Activated T-cell treated with anti-CD3 and anti-CD28 coated beads for 48 hours (primary cell): ENCODE data around the gene KCNJ6.
"Not testable (repeated sequence)": the region's sequence is repeated elsewhere in the genome, so short reads cannot be mapped to it uniquely, and the experiment has no call there.

Experiments
- DNase-seq: peaks from one replicate; pipeline ENCODE4 v3.0.0-alpha.2; 2020; ENCODE audit warnings: low read depth

The KCNJ6 gene

GRCh38 chr21:37732927-37733326 is 183.3 kb downstream of the KCNJ6 start:
- no peak for DNase-seq

GRCh38 chr21:37724201-37724600 is 192.1 kb downstream of the KCNJ6 start:
- DNase-seq: no peak

- DNase-seq: no peak
These were observed 198.7 kb downstream of the KCNJ6 start for GRCh38 chr21:37717534-37717933.

- DNase-seq: not testable (repeated sequence)
These were observed 203.7 kb downstream of the KCNJ6 start for GRCh38 chr21:37712569-37712934.

DNA sequence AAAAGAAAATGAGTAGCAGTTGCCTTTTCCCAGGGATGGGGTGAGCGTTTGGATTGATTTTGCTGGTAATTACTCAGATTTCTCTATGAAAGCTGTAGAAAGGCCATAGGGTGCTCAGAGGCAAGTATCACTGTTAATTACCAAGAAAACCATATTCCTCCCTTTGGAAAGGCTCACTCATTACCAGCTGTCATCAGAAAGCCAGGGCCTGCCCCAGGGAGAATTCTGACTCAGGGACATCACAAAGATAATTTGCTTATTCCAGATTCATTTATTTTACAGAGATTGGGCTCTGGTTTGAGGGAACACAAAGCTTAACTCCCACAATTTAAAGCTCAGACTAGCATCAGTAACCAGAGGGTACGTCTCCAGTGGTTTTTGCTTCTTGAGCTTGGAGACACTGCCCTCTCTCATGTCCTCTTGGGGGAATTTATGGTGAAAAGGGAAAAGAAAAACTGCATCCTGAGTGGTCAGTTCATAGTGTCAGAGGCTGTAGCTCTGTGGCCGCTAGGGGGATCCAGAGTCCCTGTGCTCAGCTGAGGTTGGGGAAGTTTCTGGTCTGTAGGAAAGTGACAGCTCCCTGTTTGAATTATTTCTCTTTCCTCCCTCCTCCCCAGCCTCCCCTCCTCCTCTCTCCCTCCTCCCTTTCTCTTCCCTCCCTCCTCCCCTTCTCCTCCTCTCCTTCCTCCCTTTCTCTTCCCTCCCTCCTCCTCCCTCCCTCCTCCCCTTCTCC is 204.3 kb downstream of the KCNJ6 start:
- DNase-seq: peak; percentile 23

GRCh38 chr21:37711286-37711829 is 204.9 kb downstream of the KCNJ6 start:
- no peak for DNase-seq

- no peak for DNase-seq
These were observed 205.5 kb downstream of the KCNJ6 start for GRCh38 chr21:37710546-37711285.

GRCh38 chr21:37704751-37705150 is 211.5 kb downstream of the KCNJ6 start:
- no peak for DNase-seq

- DNase-seq: no peak
These were observed 214.0 kb downstream of the KCNJ6 start for GRCh38 chr21:37702241-37702640.

DNA sequence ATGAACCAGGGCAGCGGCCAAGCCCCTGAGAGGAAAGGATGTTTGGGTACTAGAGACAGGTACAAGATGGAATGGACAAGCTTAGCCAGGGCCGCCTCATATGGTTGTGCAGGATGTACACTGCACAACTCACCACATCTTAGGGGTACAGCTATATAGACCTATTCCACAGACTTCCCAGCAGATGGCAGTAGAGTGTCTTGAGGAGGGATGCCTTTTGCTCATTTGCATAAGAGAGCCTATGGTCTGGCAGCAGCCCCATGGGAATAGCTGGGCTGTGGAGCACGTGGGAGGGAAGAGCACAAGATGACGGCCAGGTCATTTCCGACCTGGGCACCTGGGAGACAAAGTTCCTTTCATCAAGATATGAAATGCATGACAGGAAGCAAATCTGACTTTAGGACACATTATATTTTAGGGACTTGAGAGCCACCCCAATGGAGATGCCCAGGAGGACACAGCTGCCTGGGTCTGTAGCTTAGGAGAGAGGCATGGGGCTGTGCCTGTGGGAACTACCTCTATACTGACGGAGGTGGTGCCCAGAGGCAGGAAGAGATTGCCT is 215.5 kb downstream of the KCNJ6 start:
- no peak for DNase-seq

DNA sequence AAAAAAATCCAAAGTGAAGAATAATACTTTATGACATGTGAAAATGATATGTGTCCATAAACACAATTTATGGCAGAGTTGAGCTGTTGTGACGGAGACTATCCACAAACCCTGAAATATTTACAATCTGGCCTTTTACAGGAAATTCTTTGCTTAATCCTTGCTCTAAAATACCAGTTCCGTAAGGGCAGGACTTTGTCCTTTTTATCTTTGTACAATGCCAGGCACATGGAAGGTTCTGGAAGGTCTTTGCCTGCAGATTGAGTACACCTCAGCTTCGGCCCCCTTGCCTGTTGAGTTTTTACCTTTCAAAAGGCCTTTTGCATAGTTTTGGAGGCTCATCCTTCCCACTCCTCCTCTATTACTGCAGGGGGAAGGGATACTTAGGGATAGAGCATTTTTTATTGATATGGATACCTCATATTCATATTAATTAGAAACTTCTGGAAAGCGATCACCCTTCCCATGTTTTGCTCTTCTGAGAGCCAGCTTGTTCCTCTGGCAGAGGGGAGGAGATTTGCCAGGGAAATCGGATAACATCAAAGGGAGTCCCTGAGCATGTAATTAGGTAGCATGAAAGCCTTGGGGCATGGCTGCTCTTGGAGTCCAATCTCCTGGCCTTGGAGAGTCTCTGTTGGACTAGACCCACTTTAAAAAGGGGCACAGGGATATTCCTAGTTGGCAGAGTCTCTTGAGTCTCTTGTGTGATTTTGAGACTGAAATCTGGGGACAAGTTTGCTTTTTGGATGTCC is 217.1 kb downstream of the KCNJ6 start:
- DNase-seq: no peak

DNA sequence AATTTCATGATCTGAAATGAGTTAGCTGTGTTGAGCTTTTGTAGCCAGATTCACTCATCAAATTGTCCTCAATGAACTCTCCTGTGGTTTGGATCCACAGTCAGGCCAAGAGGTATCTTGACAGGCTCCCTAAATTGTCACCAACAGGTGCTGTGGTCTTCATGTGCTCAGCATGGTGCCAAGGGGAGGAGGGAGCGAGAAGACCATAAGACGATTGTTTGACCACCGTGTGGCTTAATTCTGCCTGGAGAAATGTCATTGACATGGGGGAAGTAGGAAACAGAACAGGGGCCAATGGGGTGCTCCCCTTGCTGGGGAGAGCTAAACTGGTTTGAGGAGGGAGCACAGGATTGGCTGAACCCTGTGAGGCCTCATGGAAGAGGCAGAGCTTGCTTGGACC is 219.3 kb downstream of the KCNJ6 start:
- DNase-seq: no peak

DNA sequence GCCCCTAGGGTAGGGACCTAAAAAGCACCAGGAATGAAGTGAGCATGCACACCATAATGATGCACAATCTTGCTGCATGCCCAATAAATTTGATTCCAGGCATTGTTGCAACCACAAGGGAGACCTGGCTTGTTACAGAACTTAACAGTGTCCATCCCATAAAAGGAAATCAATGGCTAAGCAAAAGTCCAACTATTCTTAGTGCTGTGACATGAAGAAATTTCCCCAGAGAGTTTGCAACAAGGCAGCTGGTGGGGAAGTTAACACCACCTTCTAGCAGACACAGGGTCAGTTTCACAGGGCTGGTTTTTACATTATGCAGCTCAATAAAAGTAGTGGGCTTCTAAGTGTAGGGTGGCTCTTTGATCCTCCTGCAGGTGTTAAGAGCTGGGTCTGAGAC is 221.1 kb downstream of the KCNJ6 start:
- DNase-seq: no peak

DNA sequence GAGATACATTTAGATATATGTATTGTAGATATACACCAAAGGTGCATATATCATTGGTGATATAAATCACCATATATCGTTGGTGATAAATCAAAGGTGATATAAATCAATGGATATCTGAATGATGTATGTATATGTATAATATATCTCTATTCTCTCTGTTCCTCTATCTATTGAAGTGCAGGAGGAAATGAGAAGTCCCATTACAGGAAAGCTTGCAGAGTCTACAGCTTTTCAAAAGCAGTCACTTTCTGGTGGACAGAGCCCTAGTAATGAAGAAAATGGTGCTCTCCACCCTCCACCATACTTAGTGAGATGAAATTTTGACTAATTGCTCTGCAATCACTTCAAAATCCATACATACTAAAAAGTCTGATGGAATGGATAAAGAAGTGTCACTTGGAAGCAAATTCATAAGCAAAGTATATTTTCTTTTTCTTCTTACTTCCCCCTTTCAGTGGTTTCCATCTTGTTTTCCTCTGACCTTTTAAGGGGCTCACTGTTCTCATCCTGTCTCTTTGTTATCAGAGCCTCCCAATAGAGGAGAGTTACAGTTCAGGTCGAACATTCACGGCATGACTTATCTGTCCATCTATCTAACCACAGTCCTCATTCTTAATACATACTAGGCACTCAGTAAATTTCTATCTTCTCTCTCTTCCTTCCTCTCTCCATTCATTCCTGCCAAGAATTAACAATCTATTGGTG is 227.2 kb downstream of the KCNJ6 start:
- DNase-seq: no peak

- no peak for DNase-seq
These were observed 229.1 kb downstream of the KCNJ6 start for GRCh38 chr21:37686991-37687810.

DNA sequence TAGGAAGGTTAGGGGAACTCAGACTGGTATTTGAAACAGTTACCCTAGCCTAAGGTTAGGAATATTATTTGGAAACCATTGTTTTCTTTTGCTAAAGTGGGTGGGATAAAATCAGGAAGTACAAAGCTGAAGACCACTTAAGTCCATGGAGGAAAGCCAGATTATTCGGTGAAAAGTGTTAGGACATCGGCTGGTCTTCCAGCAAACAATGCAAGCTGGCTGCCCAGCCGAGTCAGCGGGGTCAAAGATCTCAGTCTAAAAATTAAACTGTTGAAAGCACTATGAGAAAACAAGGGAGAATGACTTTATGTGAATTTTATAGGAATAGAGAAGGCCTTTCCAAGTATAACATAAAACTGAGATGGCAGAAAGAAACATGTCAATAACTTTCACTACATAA is 231.7 kb downstream of the KCNJ6 start:
- DNase-seq: no peak

- DNase-seq: no peak
These were observed 232.2 kb downstream of the KCNJ6 start for GRCh38 chr21:37684115-37684493.

GRCh38 chr21:37683396-37684114 is 232.7 kb downstream of the KCNJ6 start:
- no peak for DNase-seq

- no peak for DNase-seq
These were observed 233.3 kb downstream of the KCNJ6 start for GRCh38 chr21:37682966-37683365.

- DNase-seq: no peak
These were observed 239.3 kb downstream of the KCNJ6 start for GRCh38 chr21:37677006-37677405.
